HG03521 (cell line): ENCODE results near the gene NME4.
"Not testable (repeated sequence)": the region's sequence is repeated elsewhere in the genome, so short reads cannot be mapped to it uniquely, and the experiment has no call there.

Experiments
- ATAC-seq: cut with Tn5 transposase; IDR thresholded peaks from one replicate; pipeline ENCODE4 v1.9.1; 2021; ENCODE audit warnings: mild to moderate bottlenecking, moderate library complexity; ENCODE audit not compliant: unreplicated experiment

The NME4 gene

DNA sequence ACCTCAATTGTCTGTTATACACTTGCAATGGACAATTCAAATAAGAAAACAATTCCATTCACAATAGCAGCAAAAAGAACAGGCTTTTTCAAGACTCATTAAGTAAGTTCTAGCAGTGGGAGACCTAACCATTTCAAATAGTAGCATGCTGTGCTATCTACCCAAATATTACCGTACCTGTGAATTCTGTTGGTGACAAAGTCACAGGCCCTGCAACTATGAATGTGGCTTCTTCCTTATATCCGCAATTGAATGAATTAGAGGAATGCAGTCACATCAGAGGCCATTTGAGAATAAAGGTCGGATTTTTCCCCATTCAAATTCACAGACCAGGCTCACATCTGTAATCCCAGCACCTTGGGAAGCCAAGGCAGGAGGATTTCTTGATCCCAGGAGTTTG lies 800 bp upstream of the NME4 start:
- ATAC-seq = no peak

DNA sequence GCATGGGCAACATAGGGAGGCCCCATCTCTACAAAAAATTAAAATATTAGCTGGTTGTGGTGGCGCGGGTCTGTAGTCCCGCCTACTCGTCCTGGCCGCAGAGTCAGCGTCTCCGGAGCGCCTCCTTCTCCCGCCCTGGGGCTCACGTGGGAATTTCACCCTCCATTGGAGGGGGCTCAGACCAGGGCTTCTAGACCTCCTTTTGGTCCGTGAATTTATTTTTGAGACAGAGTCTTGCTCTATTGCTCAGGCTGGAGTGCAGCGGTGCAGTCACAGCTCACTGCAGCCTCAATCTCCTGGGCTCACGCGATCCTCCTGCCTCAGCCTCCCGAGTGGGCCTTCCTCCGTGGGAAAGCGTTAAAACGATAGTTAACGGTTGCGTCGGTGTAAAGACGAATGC lies 394 bp upstream of the NME4 start:
- ATAC-seq = no peak

DNA sequence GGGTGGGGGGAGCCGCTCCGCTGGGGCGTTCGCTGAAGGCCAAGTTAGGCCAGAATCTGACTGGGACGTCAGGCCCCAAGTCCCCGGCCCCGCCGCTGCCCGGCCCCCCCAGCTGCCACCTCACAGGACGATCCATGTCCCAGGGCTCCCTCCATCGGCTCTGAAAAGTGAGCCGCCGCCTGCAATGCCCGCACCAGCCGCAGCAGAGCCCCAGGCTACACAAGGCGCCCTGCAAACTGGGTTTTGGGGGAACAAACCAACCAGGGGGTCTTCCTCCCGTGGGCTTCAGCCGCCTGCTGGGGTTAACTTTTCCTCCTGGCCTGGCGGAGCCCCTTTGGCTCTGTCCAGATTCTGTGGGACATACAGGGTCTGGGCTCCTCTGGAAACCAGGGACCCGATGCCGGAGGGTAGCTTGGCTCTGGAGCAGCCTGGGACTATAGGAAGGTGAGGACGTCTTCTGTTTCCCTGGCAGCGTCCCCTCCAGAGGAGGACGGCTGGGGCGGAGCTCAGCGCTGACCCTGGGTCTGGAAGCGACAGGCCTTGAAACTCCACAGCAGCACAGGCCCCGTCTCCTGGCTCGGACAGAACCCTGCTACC lies 835 bp downstream of the NME4 start:
- ATAC-seq = no peak

DNA sequence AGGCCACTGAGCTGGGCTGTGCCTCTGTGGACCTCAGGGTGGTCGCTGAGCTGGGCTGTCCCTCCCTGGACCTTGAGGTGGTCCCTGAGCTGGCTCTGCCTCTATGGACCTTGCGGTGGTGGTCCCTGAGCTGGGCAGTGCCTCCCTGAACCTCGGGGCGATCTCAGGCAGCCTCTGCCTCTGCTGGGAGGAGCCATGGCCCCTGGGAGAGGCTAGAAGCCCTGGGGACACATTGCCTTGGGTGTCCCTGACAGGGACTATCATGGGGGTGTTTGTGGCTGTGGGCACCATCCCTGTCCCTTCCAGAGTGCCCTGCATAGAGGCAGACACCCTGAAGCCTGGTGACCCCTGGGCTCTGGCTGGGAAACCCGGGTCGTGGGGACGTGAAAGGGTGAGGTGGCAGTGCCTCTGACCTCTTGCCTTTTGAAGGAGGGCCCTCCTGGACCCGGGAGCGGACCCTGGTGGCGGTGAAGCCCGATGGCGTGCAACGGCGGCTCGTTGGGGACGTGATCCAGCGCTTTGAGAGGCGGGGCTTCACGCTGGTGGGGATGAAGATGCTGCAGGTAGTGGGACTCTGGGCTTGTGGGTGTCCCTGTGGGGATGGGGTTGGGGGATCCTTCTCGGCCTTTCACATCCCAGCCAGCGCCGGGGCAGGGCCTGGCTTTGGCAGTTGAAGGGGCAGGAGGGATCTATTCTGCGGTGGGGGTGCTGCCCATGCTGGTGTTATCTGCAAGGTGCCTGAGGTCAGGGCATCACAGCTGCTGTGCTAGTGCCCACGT lies 1.8 kb downstream of the NME4 start:
- ATAC-seq = no peak

DNA sequence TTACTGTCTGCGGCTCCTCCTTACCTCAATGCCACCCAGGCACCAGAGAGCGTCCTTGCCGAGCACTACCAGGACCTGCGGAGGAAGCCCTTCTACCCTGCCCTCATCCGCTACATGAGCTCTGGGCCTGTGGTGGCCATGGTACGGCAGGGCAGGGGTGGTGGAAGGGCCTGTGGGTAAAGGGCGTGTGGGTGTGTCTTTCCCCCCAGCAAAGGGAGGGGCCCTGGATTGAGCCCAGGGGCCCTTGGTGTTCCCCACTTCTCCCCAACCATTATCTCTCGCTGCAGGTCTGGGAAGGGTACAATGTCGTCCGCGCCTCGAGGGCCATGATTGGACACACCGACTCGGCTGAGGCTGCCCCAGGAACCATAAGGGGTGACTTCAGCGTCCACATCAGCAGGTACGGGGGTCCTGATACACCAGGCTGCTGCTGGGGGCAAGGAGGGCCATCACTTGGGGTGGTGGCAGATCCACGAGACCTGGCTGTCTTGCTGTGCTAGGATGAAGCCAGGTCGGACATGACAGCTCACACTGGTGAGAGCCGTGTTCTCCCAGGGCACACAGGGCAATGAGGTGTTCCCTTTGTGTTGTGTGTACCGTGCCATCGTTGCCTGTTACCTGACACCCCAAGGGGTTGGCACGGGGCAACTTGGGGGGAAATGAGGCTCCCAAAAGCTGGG lies 2.5 kb downstream of the NME4 start:
- no peak for ATAC-seq

DNA sequence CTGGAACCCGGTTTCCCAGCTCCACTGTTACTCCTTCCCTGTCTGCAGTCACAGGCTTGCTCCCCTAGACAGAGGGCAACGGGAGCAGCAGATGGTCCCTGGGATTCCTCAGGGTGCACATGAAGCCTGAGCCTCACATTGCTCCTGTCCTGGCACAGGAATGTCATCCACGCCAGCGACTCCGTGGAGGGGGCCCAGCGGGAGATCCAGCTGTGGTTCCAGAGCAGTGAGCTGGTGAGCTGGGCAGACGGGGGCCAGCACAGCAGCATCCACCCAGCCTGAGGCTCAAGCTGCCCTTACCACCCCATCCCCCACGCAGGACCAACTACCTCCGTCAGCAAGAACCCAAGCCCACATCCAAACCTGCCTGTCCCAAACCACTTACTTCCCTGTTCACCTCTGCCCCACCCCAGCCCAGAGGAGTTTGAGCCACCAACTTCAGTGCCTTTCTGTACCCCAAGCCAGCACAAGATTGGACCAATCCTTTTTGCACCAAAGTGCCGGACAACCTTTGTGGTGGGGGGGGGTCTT lies 3.1 kb downstream of the NME4 start:
- ATAC-seq = no peak

DNA sequence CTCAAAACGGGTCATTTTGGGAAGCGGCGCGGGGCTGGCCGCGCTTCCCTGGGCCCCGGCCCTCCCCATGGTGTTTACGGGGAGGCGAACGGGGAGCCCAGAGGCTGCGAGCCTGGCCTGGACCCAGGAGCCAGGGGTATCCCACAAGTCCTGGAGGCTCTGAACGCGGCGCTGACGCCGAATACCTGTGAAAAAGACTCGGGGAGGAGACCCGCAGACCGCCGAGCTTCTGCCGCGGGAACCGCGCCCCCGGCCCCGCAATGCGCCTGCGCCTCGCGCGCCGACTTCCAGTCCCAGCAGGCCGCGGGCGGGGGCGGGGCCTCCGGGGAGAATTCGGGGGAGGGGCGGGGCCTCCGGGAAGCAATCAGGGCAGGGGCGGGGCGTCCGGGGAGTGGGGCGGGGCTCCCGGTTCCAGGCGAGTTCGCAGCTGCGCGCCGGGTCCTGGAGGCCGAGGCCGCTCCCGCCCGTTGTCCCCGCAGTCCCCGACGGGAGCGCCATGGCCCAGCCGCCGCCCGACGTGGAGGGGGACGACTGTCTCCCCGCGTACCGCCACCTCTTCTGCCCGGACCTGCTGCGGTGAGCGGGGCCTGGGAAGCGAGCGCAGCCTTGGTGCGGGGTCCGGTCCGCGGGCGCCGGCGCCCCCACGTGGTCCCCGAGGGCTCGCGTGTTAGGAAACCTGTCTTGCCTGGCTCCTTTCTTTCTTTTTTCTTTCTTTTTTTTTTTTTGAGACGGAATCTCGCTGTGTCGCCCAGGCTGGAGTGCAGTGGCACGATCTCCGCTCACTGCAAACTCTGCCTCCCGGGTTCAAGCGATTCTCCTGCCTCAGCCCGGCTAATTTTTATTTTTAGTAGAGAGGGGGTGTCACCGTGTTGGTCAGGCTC lies 4.7 kb downstream of the NME4 start, which contains the start of gene DECR2:
Gene DECR2, plus strand, starts transcription at position 418 of the 881 bp plus-strand sequence. Its CDS starts 79 bp downstream, at position 497.
- ATAC-seq = peak; percentile 58

DNA sequence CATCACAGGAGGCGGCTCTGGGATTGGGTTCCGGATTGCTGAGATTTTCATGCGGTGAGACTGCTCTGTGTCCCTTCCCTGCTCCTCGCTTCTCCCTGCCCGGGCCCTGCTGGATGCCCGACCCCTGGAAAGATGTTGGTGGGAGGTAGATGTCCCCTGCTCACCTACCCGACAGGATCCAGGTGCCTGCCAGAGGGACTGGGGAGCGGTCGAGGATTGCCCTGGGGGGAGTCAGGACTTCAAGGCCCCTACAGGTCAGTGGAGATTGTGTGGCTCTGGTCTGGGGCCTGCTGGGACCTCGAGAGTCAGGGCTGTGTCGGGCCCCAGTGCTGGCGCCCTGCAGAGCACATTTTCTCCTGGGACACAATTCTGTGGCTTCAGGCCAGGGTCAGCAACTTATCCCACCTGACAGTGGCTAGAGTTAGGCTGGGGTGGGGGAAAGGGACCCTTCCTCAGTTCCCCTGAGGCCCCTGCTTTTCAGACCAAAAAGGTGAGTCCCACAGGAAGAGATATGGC lies 8.0 kb downstream of the NME4 start:
- no peak for ATAC-seq

DNA sequence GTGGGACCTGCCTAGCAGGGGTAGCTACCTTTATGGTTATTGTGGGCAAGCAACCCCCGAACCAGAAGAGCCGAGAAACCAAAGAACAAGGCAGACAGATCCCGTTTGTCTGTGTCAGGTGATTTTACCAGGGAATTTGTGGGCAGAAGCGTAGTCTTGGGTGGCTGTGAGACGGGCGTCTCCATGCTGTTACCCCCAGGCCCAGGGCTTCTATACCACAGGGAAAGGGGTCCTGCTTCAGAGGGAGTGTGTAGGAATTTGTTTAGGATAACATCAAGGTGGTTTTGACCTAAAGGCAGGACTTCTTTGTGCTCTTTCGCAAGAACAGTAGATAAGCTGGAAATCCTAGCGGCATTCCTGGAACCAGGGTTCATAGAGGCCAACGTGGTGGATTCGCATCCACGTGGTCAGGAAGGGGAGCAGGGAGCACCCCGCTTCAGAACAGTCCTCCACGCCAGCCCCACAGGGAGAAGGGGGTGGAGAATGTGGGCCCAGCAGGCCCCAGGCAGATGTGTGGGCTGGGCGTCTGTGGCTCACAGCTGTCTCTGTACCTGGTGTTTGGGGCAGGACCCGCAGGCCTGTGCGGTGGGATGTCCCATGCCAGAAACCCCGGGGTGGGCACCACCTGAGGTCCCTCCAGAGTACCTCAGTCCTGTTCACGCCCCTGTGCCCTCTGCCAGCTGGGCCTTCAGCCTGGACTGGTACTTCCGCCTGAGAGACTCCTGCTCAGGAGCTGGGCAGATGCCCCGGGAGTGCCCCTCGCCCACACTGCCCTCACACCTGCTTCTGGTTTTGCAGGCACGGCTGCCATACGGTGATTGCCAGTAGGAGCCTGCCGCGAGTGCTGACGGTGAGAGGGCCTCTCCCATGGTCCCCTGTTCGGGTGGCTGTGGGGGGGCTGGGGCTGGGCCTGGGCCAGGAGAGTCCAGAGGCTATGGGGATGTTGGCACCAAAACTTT lies 8.8 kb downstream of the NME4 start:
- ATAC-seq = no peak

DNA sequence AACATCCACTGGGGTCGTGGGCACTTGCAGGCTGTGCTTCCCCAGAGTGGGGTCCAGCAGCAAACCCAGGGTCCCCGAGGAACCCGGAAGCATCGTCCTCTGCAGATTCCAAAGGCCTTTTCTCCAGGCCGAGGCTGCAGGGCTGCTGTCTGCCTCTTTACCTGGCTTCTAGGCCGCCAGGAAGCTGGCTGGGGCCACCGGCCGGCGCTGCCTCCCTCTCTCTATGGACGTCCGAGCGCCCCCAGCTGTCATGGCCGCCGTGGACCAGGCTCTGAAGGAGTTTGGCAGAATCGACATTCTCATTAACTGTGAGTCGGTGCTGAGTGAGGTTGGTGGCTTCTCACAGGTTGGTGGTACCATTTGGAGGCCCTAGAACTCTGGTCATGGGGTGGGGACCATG lies 10.3 kb downstream of the NME4 start:
- no peak for ATAC-seq

DNA sequence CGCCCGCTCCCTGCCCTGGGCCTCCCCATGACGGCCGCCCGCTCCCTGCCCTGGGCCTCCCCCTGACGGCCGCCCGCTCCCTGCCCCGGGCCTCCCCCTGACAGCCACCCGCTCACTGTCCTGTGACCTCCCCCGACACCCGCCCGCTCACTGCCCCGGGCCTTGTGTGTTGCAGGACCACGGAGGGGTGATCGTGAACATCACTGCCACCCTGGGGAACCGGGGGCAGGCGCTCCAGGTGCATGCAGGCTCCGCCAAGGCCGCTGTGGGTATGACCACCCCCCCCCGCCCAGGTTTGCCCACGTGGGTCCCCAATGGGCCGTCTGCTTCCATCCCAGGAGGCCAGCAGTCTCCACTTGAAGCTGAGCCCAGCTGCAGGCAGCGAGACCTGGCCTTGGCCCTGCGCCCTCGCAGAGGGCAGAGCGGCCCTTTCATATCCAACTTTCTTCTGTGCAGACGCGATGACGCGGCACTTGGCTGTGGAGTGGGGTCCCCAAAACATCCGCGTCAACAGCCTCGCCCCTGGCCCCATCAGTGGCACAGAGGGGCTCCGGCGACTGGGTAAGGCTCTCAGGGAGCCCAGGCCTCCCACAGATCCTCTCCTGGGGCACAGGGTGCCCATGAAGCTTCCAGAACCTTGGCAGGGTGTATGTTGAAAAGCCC lies 13.6 kb downstream of the NME4 start:
- ATAC-seq = no peak

DNA sequence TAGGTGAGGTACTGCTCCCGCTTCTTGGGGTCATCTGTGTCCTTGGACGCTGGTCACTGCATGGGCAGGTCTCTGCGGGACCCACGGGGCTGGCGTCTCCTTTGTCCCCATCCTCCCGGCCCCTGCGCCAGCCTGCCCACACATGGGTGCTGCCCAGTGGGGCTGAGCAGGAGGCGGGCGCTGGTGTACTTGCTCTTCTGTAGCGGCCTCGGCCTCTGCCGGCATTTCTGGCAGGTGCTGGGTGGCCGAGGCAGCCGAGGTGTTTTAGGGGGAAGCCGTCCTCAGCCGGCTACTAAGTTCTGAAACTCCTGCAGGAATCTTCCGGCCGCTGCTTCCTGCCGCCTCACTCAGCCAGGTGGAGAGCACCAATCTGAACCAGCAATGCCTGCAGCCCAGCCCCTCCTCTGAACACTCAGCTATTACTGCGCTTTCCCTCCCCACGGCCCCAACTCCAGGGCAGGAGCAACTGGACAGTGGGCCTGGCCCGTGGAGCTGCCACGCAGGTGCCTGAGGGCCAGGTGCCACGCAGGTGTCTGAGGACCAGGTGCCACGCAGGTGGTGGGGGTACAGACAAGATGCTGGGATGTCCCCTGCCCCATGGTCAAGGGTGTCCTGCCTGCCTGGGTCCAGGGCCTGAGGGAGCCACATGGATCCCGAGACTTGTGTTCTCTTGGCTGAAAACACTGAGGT lies 14.7 kb downstream of the NME4 start:
- ATAC-seq = no peak

DNA sequence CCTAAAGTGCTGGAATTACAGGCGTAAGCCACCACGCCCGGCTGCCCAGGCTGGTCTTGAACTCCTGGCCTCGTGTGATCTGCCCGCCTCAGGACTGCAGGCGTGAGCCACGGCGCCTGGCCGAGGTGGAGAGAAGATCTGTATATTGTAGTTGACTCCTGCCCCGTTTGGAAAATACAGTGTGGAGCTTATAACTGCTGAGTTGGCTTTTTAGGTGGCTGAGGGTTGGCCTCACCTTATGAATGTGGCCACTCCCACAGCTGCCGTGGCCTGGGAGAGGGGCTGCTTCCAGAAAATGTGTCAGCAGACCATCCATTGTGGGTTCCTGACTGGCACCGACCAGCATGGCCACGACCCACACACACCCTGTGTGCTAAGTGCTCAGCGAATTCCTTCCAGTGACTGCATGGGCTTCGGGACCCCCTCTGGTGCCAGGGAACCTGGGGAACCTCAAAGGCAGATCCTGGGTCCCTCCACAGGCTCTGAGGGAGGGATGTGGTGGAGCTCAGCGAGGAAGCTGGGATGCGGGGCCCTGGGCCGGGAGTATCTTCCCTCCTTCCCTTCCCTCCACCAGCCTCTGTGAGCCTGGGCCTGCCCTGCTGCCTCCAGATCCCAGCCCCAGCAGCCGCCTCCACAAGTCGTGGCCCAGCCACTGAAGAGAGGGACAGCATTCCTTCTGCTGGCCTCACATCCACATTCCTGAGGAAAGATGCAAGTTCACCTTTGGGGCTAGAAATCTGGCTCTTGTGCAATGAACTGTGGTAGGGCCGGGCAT lies 17.6 kb downstream of the NME4 start:
- no peak for ATAC-seq

DNA sequence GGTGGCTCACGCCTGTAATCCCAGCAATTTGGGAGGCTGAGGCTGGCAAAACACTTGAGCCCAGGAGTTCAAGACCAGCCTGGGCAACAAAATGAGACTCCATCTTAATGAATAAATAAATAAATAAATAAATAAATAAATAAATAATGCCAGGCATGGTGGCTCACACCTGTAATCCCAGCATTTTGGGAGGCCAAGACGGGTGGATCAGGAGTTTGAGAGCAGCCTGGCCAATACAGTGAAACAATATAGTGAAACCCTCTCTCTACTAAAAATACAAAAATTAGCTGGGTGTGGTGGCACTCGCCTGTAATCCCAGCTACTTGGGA lies 18.1 kb downstream of the NME4 start:
- ATAC-seq = not testable (repeated sequence)

DNA sequence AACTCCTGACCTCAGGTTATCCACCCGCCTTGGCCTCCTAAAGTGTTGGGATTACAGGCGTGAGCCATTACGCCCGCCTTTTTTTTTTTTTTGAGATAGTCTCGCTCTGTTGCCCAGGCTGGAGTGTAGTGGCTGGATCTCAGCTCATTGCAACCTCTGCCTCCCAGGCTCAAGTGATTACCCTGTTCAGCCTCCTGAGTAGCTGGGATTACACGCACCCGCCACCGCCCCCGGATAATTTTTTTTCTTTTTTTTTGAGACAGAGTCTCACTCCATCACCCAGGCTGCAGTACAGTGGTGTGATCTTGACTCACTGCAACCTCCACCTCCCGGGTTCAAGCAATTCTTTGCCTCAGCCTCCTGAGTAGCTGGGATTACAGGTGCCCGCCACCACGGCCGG lies 25.2 kb downstream of the NME4 start:
- ATAC-seq = not testable (repeated sequence)

DNA sequence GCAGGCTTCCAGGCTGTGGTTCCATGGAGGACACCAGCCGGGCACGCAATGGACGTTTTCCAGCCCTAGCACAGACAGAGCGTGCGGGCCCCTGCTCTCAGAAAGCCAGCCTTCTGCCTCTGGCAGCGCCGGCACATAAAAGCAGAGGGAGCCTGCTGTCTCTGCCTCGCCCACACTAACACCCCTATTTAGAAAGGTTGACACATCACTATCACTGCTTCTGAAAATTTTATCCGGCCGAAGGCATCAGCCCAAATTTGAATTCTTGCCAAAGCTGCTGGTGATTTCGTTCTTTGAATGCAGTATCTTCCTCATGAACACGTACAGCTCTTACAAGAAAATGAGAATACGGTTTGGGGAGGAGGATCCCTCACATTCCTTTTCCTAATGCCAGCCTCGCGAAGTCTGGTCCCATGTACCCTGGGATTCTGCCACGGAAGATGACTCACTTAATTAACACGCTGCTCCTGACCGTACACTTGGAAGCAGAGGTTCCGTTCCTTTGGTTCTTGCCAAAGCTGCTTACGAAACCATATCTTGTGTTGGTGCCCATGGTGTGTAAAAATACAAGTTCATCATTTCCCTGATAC lies 27.1 kb downstream of the NME4 start:
- ATAC-seq = no peak

DNA sequence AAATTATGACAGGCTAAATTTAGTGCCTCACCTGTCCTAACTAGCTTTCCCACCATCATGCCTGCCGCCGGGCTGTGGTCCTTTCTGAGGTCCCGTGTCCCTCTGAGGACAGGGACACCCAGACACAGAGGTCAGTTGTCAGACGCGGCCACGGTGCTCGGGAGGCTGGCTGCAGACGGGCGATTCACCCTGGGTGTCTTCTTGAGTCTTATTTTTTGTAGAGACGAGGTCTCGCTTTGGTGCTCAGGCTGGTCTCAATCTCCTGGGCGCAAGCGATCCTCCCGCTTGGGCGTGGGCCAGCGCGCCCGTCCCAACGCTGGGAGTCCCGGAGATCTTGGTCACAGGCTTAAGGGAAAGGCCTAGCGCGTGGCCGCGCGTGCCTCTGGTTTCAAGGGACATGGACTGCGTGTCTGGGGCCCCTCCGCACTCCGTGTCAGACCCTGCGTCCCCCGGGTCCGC lies 27.7 kb downstream of the NME4 start:
- ATAC-seq = no peak
